Hematopoietic multipotent progenitor cell treated with erythropoietin and hydrocortisone succinate and interleukin-3 and kit ligand, for 8 days (in vitro differentiated cells): ENCODE measurements around the gene BEGAIN.

Experiments
- DNase-seq: peaks from one replicate; pipeline ENCODE4 v3.0.0-alpha.2; 2015

The BEGAIN gene

GRCh38 chr14:100581228-100582145 is 5.7 kb downstream of the BEGAIN start:
- DNase-seq, result no peak

- DNase-seq, result no peak
Measured at GRCh38 chr14:100580316-100581227, 6.6 kb downstream of the BEGAIN start.

GRCh38 chr14:100578552-100578951 is 8.7 kb downstream of the BEGAIN start:
- DNase-seq, result no peak

- DNase-seq, result no peak
Measured at GRCh38 chr14:100577986-100578431, 9.2 kb downstream of the BEGAIN start.

- DNase-seq, result no peak
Measured at GRCh38 chr14:100577321-100577985, 9.8 kb downstream of the BEGAIN start.

GRCh38 chr14:100576091-100577085 is 10.8 kb downstream of the BEGAIN start:
- DNase-seq, result no peak

GRCh38 chr14:100575266-100575995 is 11.8 kb downstream of the BEGAIN start:
- DNase-seq, result no peak

- no peak for DNase-seq
Measured at GRCh38 chr14:100574642-100575031, 12.6 kb downstream of the BEGAIN start.

GRCh38 chr14:100573757-100574641 is 13.2 kb downstream of the BEGAIN start:
- DNase-seq, result no peak

- no peak for DNase-seq
Measured at GRCh38 chr14:100573002-100573756, 14.0 kb downstream of the BEGAIN start.

- no peak for DNase-seq
Measured at GRCh38 chr14:100572543-100572942, 14.7 kb downstream of the BEGAIN start.

GRCh38 chr14:100571837-100572236 is 15.4 kb downstream of the BEGAIN start:
- DNase-seq, result no peak

GRCh38 chr14:100570726-100571454 is 16.3 kb downstream of the BEGAIN start:
- no peak for DNase-seq

- DNase-seq, result no peak
Measured at GRCh38 chr14:100569734-100570286, 17.4 kb downstream of the BEGAIN start.

GRCh38 chr14:100568998-100569733 is 18.1 kb downstream of the BEGAIN start:
- DNase-seq, result no peak

- DNase-seq, result no peak
Measured at GRCh38 chr14:100568164-100568997, 18.8 kb downstream of the BEGAIN start.

GRCh38 chr14:100567877-100568163 is 19.4 kb downstream of the BEGAIN start:
- DNase-seq, result no peak
